DOHH2 (cell line): ENCODE data around the gene PHC3.

Experiments
- EZH2phosphoT487 ChIP-seq: fragments of 200-600 bp; sonication (generic); IDR thresholded peaks from 2 replicates; pipeline ENCODE4 v1.6.1; 2017; ENCODE audit warnings: borderline replicate concordance, mild to moderate bottlenecking, antibody characterized with exemption, low read length, moderate library complexity, mixed read lengths
- TF ChIP-seq, protein P1 (sequence below): fragments of 200-600 bp; sonication (generic); IDR thresholded peaks from one replicate; pipeline ENCODE4 v1.5.1; 2014; ENCODE audit warnings: antibody characterized with exemption, mild to moderate bottlenecking, low read depth, low read length; ENCODE audit not compliant: poor library complexity, severe bottlenecking

GRCh38 chr3:170117134-170117533, 64.4 kb downstream of the PHC3 start:
- TF ChIP-seq, protein P1, sequence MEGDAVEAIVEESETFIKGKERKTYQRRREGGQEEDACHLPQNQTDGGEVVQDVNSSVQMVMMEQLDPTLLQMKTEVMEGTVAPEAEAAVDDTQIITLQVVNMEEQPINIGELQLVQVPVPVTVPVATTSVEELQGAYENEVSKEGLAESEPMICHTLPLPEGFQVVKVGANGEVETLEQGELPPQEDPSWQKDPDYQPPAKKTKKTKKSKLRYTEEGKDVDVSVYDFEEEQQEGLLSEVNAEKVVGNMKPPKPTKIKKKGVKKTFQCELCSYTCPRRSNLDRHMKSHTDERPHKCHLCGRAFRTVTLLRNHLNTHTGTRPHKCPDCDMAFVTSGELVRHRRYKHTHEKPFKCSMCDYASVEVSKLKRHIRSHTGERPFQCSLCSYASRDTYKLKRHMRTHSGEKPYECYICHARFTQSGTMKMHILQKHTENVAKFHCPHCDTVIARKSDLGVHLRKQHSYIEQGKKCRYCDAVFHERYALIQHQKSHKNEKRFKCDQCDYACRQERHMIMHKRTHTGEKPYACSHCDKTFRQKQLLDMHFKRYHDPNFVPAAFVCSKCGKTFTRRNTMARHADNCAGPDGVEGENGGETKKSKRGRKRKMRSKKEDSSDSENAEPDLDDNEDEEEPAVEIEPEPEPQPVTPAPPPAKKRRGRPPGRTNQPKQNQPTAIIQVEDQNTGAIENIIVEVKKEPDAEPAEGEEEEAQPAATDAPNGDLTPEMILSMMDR: no peak
- TF ChIP-seq EZH2phosphoT487: no peak
